Nephron progenitor cell (in vitro differentiated cells): ENCODE data around the gene KCNQ2.

Experiments
- DNase-seq: peaks from one replicate; pipeline ENCODE4 v3.0.0; 2021
- H3K27ac Mint-ChIP-seq: 2 replicates; pipeline ENCODE4 v1.8.0; 2021; ENCODE audit warnings: mild to moderate bottlenecking, moderate library complexity, mixed read lengths
- H3K27me3 Mint-ChIP-seq: 2 replicates; pipeline ENCODE4 v1.8.0; 2021; ENCODE audit warnings: mild to moderate bottlenecking, low read depth, mixed read lengths; ENCODE audit not compliant: poor library complexity
- H3K36me3 Mint-ChIP-seq: 2 replicates; pipeline ENCODE4 v1.8.0; 2021; ENCODE audit warnings: low read depth, mixed read lengths
- H3K4me1 Mint-ChIP-seq: 2 replicates; pipeline ENCODE4 v1.8.0; 2021; ENCODE audit warnings: mixed read lengths
- H3K4me3 Mint-ChIP-seq: 2 replicates; pipeline ENCODE4 v1.8.0; 2021; ENCODE audit warnings: mild to moderate bottlenecking, moderate library complexity, mixed read lengths
- H3K9me3 Mint-ChIP-seq: 2 replicates; pipeline ENCODE4 v1.8.0; 2021; ENCODE audit warnings: mild to moderate bottlenecking, moderate library complexity, mixed read lengths
- CTCF ChIP-seq: fragments of 200-600 bp; sonication (generic); IDR thresholded peaks from 2 replicates; pipeline ENCODE4 v1.5.0; 2021; ENCODE audit warnings: antibody characterized with exemption

Gene KCNQ2

GRCh38 chr20:63470410-63470809 is 2.0 kb downstream of the KCNQ2 start:
- no peak for TF ChIP-seq CTCF
- Mint-ChIP-seq H3K4me1 (peaks cover 10% of the 10 kb centered on the region), H3K9me3 (no peaks in the 10 kb centered on the region), H3K4me3 (peak overlapping the region; percentile 73), H3K27ac (no peak overlapping the region), H3K36me3 (no peaks in the 10 kb centered on the region), H3K27me3 (peaks cover 39% of the 10 kb centered on the region)
- DNase-seq = no peak

- peaks cover 16% of the 10 kb centered on the region for H3K4me1 Mint-ChIP-seq
- H3K27me3 Mint-ChIP-seq = peaks cover 32% of the 10 kb centered on the region
- no peak for TF ChIP-seq CTCF
- no peaks in the 10 kb centered on the region for H3K36me3 Mint-ChIP-seq
- H3K27ac Mint-ChIP-seq = no peak overlapping the region
- no peaks in the 10 kb centered on the region for H3K9me3 Mint-ChIP-seq
- DNase-seq = no peak
- H3K4me3 Mint-ChIP-seq = no peak overlapping the region
Observed at GRCh38 chr20:63469713-63470101, 2.7 kb downstream of the KCNQ2 start.

GRCh38 chr20:63469019-63469712 is 3.3 kb downstream of the KCNQ2 start:
- Mint-ChIP-seq H3K9me3 (no peaks in the 10 kb centered on the region), H3K4me1 (peaks cover 17% of the 10 kb centered on the region), H3K27ac (no peak overlapping the region), H3K4me3 (no peak overlapping the region), H3K27me3 (peaks cover 32% of the 10 kb centered on the region), H3K36me3 (no peaks in the 10 kb centered on the region)
- no peak for DNase-seq
- TF ChIP-seq CTCF = no peak

GRCh38 chr20:63468421-63468820 is 4.0 kb downstream of the KCNQ2 start:
- no peak for TF ChIP-seq CTCF
- Mint-ChIP-seq H3K36me3 (no peaks in the 10 kb centered on the region), H3K9me3 (no peaks in the 10 kb centered on the region), H3K4me3 (no peak overlapping the region), H3K27ac (no peak overlapping the region), H3K27me3 (peaks cover 31% of the 10 kb centered on the region), H3K4me1 (peaks cover 23% of the 10 kb centered on the region)
- DNase-seq = no peak

- H3K27ac Mint-ChIP-seq = no peak overlapping the region
- TF ChIP-seq CTCF = no peak
- no peaks in the 10 kb centered on the region for H3K36me3 Mint-ChIP-seq
- no peaks in the 10 kb centered on the region for H3K9me3 Mint-ChIP-seq
- H3K4me3 Mint-ChIP-seq = no peak overlapping the region
- H3K4me1 Mint-ChIP-seq = peaks cover 25% of the 10 kb centered on the region
- DNase-seq = no peak
- peaks cover 30% of the 10 kb centered on the region for H3K27me3 Mint-ChIP-seq
Observed at GRCh38 chr20:63467294-63468083, 5.0 kb downstream of the KCNQ2 start.
